Prostate gland (tissue), 2 donors: ENCODE data around the gene KIF16B. TPM values are rescaled to one million over a fixed set of nuclear protein-coding genes. Genes with fewer than 3 reads are reported as not detected.

ENCODE experiments used
- DNase-seq: peaks from one replicate; pipeline ENCODE4 v3.0.0-alpha.2; 2019; ENCODE audit warnings: low spot score
- H3K27ac ChIP-seq, 2 donors: fragments of 200-600 bp; sonication (generic); 2 replicates each; pipeline ENCODE4 v1.5.1; 2017 to 2019
- H3K27me3 ChIP-seq: fragments of 200-600 bp; sonication (generic); replicated peaks from 2 replicates; pipeline ENCODE4 v1.5.1; 2019; ENCODE audit not compliant: insufficient read depth
- H3K36me3 ChIP-seq, 2 donors: fragments of 200-600 bp; sonication (generic); 1 replicate in 1 of 2; 2 replicates in 1 of 2; pipeline versions ENCODE4 v1.5.1 to v1.8.1; 2017 to 2019
- H3K4me1 ChIP-seq: fragments of 200-600 bp; sonication (generic); replicated peaks from 2 replicates; pipeline ENCODE4 v1.5.1; 2019
- H3K4me3 ChIP-seq, 2 donors: fragments of 200-600 bp; sonication (generic); 2 replicates each; pipeline ENCODE4 v1.5.1; 2017 to 2019
- H3K9me3 ChIP-seq: fragments of 200-600 bp; sonication (generic); 2 replicates; pipeline ENCODE4 v1.5.1; 2017
- POLR2A ChIP-seq: fragments of 450-650 bp; IDR thresholded peaks from one replicate; pipeline ENCODE4 v1.6.1; 2016; ENCODE audit warnings: antibody characterized with exemption, mild to moderate bottlenecking
- POLR2AphosphoS5 ChIP-seq: sonication (generic); formaldehyde crosslinking; IDR thresholded peaks from one replicate; pipeline ENCODE4 v1.6.1; 2017; ENCODE audit warnings: antibody characterized with exemption
- WGBS: methylation state at CpG from one replicate; pipeline ENCODE4 v1.1.5; 2018; 5-methylcytosine and 5-hydroxymethylcytosine counted together
- intact Hi-C: fragments of 100-400 bp; cut with DNase I; formaldehyde crosslinking; loops from one replicate; pipeline ENCODE4 v1.14.2; 2022
- total RNA-seq, 2 donors: library from RNA; depleted of rRNA; stranded (reverse); fragments of >200 nt; gene quantifications; one replicate each; pipeline ENCODE4 v1.1.0, GENCODE V29; 2016
- TF ChIP-seq, protein P1 (sequence below), 4 experiments: fragments of 200-600 bp in 2 of 4; fragments of 450-650 bp in 2 of 4; sonication (generic) in 2 of 4; IDR thresholded peaks; 1 replicate in 3 of 4; 2 replicates in 1 of 4; pipeline ENCODE4 v1.5.1; 2016 to 2019; ENCODE audit warnings: antibody characterized with exemption in 4 of 4, mild to moderate bottlenecking in 2 of 4, moderate library complexity in 2 of 4

Gene KIF16B
- total RNA-seq, 2 donors from 2014 or later, result 11.5 to 24.4 TPM

GRCh38 chr20:16352751-16353416, 220.4 kb downstream of the KIF16B start:
- no peaks in the 10 kb centered on the region for H3K4me1 ChIP-seq
- H3K4me3 ChIP-seq, result no peak overlapping the region
- no peak overlapping the region for H3K27ac ChIP-seq
- H3K27me3 ChIP-seq, result no peaks in the 10 kb centered on the region
- intact Hi-C loops, result loop anchor here (1.0 kb wide), 1 partner anchor 11 kb away; no protein-coding TSS in a partner anchor
- TF ChIP-seq, protein P1, sequence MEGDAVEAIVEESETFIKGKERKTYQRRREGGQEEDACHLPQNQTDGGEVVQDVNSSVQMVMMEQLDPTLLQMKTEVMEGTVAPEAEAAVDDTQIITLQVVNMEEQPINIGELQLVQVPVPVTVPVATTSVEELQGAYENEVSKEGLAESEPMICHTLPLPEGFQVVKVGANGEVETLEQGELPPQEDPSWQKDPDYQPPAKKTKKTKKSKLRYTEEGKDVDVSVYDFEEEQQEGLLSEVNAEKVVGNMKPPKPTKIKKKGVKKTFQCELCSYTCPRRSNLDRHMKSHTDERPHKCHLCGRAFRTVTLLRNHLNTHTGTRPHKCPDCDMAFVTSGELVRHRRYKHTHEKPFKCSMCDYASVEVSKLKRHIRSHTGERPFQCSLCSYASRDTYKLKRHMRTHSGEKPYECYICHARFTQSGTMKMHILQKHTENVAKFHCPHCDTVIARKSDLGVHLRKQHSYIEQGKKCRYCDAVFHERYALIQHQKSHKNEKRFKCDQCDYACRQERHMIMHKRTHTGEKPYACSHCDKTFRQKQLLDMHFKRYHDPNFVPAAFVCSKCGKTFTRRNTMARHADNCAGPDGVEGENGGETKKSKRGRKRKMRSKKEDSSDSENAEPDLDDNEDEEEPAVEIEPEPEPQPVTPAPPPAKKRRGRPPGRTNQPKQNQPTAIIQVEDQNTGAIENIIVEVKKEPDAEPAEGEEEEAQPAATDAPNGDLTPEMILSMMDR (IDR thresholded peaks at IDR 0.05), result no peak
- TF ChIP-seq POLR2A, result no peak
- no peak for TF ChIP-seq POLR2AphosphoS5
- 92% methylated on average over 5 of the region's 5 CpGs for WGBS
- H3K9me3 ChIP-seq, result no peaks in the 10 kb centered on the region
- no peaks in the 10 kb centered on the region for H3K36me3 ChIP-seq
- no peak for DNase-seq

DNA sequence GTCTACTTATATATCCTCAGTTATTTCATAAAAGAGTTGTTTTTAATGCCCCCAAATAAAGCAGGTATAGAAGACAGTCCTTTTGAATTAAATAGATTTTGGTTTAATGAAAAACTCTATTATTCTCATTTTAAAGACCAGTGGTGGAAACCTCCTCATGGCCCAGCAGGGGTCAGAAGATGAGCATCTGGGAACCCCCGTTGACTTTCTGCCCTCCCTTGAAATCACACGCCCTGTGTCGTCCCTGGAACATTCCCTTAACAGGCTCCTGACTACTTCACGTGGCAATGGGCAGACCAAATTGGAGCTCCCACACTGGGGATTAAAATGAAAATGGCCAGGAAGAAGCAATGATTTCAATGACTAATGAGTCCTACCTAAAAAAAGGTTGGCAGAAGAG, 220.9 kb downstream of the KIF16B start:
- no peaks in the 10 kb centered on the region for H3K27me3 ChIP-seq
- TF ChIP-seq, protein P1 (IDR thresholded peaks at IDR 0.05), result no peak
- TF ChIP-seq POLR2AphosphoS5 (no peak), POLR2A (no peak)
- intact Hi-C loops, result loop anchor here (1.0 kb wide), 1 partner anchor 10 kb away; no protein-coding TSS in a partner anchor
- WGBS, result 84% methylated on average over 4 of the region's 4 CpGs
- no peaks in the 10 kb centered on the region for H3K9me3 ChIP-seq
- DNase-seq, result no peak
- no peaks in the 10 kb centered on the region for H3K36me3 ChIP-seq
- H3K27ac ChIP-seq, result no peak overlapping the region
- no peaks in the 10 kb centered on the region for H3K4me1 ChIP-seq
- no peak overlapping the region for H3K4me3 ChIP-seq

- no peaks in the 10 kb centered on the region for H3K4me1 ChIP-seq
- no peaks in the 10 kb centered on the region for H3K9me3 ChIP-seq
- intact Hi-C loops, result no loop called here
- no peaks in the 10 kb centered on the region for H3K27me3 ChIP-seq
- H3K27ac ChIP-seq, result no peak overlapping the region
- H3K36me3 ChIP-seq, result no peaks in the 10 kb centered on the region
- H3K4me3 ChIP-seq, result no peak overlapping the region
- WGBS, result 89% methylated on average over 9 of the region's 9 CpGs
- DNase-seq, result no peak
- TF ChIP-seq, protein P1 (IDR thresholded peaks at IDR 0.05), result no peak
- no peak for TF ChIP-seq POLR2A
- TF ChIP-seq POLR2AphosphoS5, result no peak
Measured at GRCh38 chr20:16351415-16351814, 221.8 kb downstream of the KIF16B start.

DNA sequence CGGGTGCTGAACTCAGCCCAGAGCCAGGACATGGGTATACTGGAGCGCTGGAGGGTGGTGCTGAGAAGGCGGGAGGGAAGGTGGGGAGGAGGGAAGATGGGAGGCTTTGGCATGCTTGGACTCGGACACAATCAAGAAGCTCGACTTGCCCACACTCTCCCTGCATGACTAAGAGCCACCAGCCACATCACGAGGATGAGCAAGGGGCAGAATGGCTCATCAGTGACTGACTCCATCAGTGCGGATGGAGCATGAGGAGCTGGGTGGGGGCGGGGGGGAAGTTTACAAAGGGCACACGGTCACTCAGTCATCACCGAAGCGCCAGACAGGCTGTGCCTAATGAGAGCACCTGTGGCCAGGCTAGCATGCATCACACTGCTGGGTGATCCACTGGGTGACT, 222.8 kb downstream of the KIF16B start:
- H3K27ac ChIP-seq, result no peak overlapping the region
- no peaks in the 10 kb centered on the region for H3K36me3 ChIP-seq
- 92% methylated on average over 11 of the region's 11 CpGs for WGBS
- intact Hi-C loops, result no loop called here
- no peak for DNase-seq
- no peaks in the 10 kb centered on the region for H3K4me1 ChIP-seq
- H3K27me3 ChIP-seq, result no peaks in the 10 kb centered on the region
- H3K9me3 ChIP-seq, result no peaks in the 10 kb centered on the region
- TF ChIP-seq POLR2AphosphoS5 (no peak), POLR2A (no peak)
- TF ChIP-seq, protein P1 (IDR thresholded peaks at IDR 0.05), result no peak
- H3K4me3 ChIP-seq, result no peak overlapping the region
